ENCODE measurements around the gene FRMPD4. TPM values are rescaled to one million over a fixed set of nuclear protein-coding genes. Genes with fewer than 3 reads are reported as not detected.
A peak's percentile ranks its signal among the peaks of the same experiment; 100 is the strongest.

FRMPD4 gene
- total RNA-seq, 1 donor from 2014 or later = not detected

GRCh38 chrX:12223650-12224049 lies 85.4 kb downstream of the FRMPD4 start:
- DNase-seq = no peak

- DNase-seq = no peak
Measured at GRCh38 chrX:12225107-12225506, 86.8 kb downstream of the FRMPD4 start.

GRCh38 chrX:12227412-12228041 lies 89.3 kb downstream of the FRMPD4 start:
- DNase-seq = no peak

- no peak for DNase-seq
Measured at GRCh38 chrX:12228862-12229261, 90.6 kb downstream of the FRMPD4 start.

GRCh38 chrX:12229986-12230385 lies 91.7 kb downstream of the FRMPD4 start:
- no peak for DNase-seq

GRCh38 chrX:12234534-12235329 lies 96.5 kb downstream of the FRMPD4 start:
- DNase-seq = no peak

- DNase-seq = no peak
Measured at GRCh38 chrX:12236156-12236555, 97.9 kb downstream of the FRMPD4 start.

GRCh38 chrX:12237131-12237530 lies 98.9 kb downstream of the FRMPD4 start:
- DNase-seq = peak; percentile 3

- no peak for DNase-seq
Measured at GRCh38 chrX:12237771-12238170, 99.5 kb downstream of the FRMPD4 start.

- DNase-seq = no peak
Measured at GRCh38 chrX:12239356-12240082, 101.2 kb downstream of the FRMPD4 start.

- no peak for DNase-seq
Measured at GRCh38 chrX:12240491-12240890, 102.2 kb downstream of the FRMPD4 start.

- no peak for DNase-seq
Measured at GRCh38 chrX:12241026-12241425, 102.8 kb downstream of the FRMPD4 start.

- no peak for DNase-seq
Measured at GRCh38 chrX:12245650-12246645, 107.7 kb downstream of the FRMPD4 start.

GRCh38 chrX:12249997-12250396 lies 111.7 kb downstream of the FRMPD4 start:
- no peak for DNase-seq

- no peak for DNase-seq
Measured at GRCh38 chrX:12263211-12263610, 124.9 kb downstream of the FRMPD4 start.

- no peak for DNase-seq
Measured at GRCh38 chrX:12269484-12269883, 131.2 kb downstream of the FRMPD4 start.

- DNase-seq = no peak
Measured at GRCh38 chrX:12278151-12278550, 139.9 kb downstream of the FRMPD4 start.

- DNase-seq = no peak
Measured at GRCh38 chrX:12282991-12283390, 144.7 kb downstream of the FRMPD4 start.

GRCh38 chrX:12292996-12293765 lies 154.9 kb downstream of the FRMPD4 start:
- no peak for DNase-seq

GRCh38 chrX:12297353-12297752 lies 159.1 kb downstream of the FRMPD4 start:
- DNase-seq = no peak

GRCh38 chrX:12301288-12301687 lies 163.0 kb downstream of the FRMPD4 start:
- no peak for DNase-seq

GRCh38 chrX:12304261-12304660 lies 166.0 kb downstream of the FRMPD4 start:
- no peak for DNase-seq
